GM21390 (cell line): Measurements from ENCODE around the gene EMID1.
"Not testable (repeated sequence)": the region's sequence is repeated elsewhere in the genome, so short reads cannot be mapped to it uniquely, and the experiment has no call there.

Experiments used
- ATAC-seq: cut with Tn5 transposase; IDR thresholded peaks from one replicate; pipeline ENCODE4 v1.9.1; 2021; ENCODE audit not compliant: unreplicated experiment

EMID1 gene

GRCh38 chr22:29230972-29231875 is 25.5 kb downstream of the EMID1 start:
- ATAC-seq: no peak

GRCh38 chr22:29231971-29232959 is 26.6 kb downstream of the EMID1 start:
- ATAC-seq: no peak

- no peak for ATAC-seq
Observed at GRCh38 chr22:29233277-29233877, 27.7 kb downstream of the EMID1 start.

- not testable (repeated sequence) for ATAC-seq
Observed at GRCh38 chr22:29240481-29240880, 34.8 kb downstream of the EMID1 start.

- ATAC-seq: no peak
Observed at GRCh38 chr22:29243874-29244446, 38.3 kb downstream of the EMID1 start.

- no peak for ATAC-seq
Observed at GRCh38 chr22:29244785-29245625, 39.3 kb downstream of the EMID1 start.

- ATAC-seq: no peak
Observed at GRCh38 chr22:29245626-29246385, 40.1 kb downstream of the EMID1 start.

- not testable (repeated sequence) for ATAC-seq
Observed at GRCh38 chr22:29247891-29248290, 42.2 kb downstream of the EMID1 start.

GRCh38 chr22:29251265-29251664 is 45.6 kb downstream of the EMID1 start:
- ATAC-seq: no peak

GRCh38 chr22:29251981-29252911 is 46.5 kb downstream of the EMID1 start:
- ATAC-seq: no peak

- ATAC-seq: no peak
Observed at GRCh38 chr22:29253561-29254285, 48.0 kb downstream of the EMID1 start.

GRCh38 chr22:29254286-29254660 is 48.6 kb downstream of the EMID1 start:
- ATAC-seq: no peak

- ATAC-seq: no peak
Observed at GRCh38 chr22:29255064-29255621, 49.4 kb downstream of the EMID1 start.

GRCh38 chr22:29256606-29257325 is 51.1 kb downstream of the EMID1 start:
- no peak for ATAC-seq

- no peak for ATAC-seq
Observed at GRCh38 chr22:29257751-29258181, 52.1 kb downstream of the EMID1 start.
